Activated CD4-positive, alpha-beta memory T cell treated with anti-CD3 and anti-CD28 coated beads, Interleukin-2, amount 10 ng/mL, durations not matched to agents 7 days and 5 days (primary cell): ENCODE measurements around the gene YWHAQ. TPM values are rescaled to one million over a fixed set of nuclear protein-coding genes. Genes with fewer than 3 reads are reported as not detected.
"Not testable (repeated sequence)": the region's sequence is repeated elsewhere in the genome, so short reads cannot be mapped to it uniquely, and the experiment has no call there.

Source experiments
- CTCF ChIA-PET: fragments of 350-600 bp; sonication (Branson Sonifier 250); formaldehyde crosslinking; loops from one replicate; lab custom pipeline; 2021; ENCODE audit warnings: antibody characterized with exemption, inconsistent platforms; lab: Charles Lee
- POLR2A ChIA-PET: fragments of 350-600 bp; sonication (Branson Sonifier 250); formaldehyde crosslinking; loops from one replicate; lab custom pipeline; 2021; ENCODE audit warnings: antibody characterized with exemption; lab: Charles Lee
- DNase-seq: peaks from one replicate; pipeline ENCODE4 v3.0.0-alpha.2; 2020
- H3K27ac Mint-ChIP-seq: one replicate; pipeline ENCODE4 v1.8.0; 2021; ENCODE audit warnings: mild to moderate bottlenecking, mixed read lengths
- H3K27me3 Mint-ChIP-seq: one replicate; pipeline ENCODE4 v1.8.0; 2021; ENCODE audit warnings: mixed read lengths
- H3K36me3 Mint-ChIP-seq: one replicate; pipeline ENCODE4 v1.8.0; 2021; ENCODE audit warnings: low read depth, mixed read lengths
- H3K4me1 Mint-ChIP-seq: one replicate; pipeline ENCODE4 v1.8.0; 2021; ENCODE audit warnings: mixed read lengths
- H3K4me3 Mint-ChIP-seq: one replicate; pipeline ENCODE4 v1.8.0; 2021; ENCODE audit warnings: mild to moderate bottlenecking, mixed read lengths
- H3K9me3 Mint-ChIP-seq: one replicate; pipeline ENCODE4 v1.8.0; 2021; ENCODE audit warnings: mixed read lengths
- total RNA-seq, 2 experiments: library from RNA; stranded (reverse); gene quantifications; one replicate each; pipeline ENCODE4 v1.2.3, GENCODE V29; 2021

Gene YWHAQ
- total RNA-seq, 2 experiments from 2014 or later: 335 to 351 TPM

DNA sequence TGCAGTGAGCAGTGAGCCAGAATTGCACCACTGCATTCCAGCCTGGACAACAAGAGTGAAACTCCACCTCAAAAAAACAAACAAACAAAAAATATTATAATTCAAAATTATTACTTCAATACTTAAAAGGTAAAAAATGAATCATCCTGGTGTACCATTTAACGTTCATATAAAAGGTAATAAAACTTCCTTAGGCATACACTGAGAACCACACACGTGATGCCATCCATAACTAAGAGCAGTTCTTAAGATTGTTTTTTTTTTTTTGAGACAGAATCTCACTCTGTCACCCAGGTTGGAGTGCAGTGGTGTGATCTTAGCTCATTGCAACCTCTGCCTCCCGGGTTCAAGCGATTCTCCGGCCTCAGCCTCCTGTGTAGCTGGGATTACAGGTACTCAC, 29.4 kb downstream of the YWHAQ start:
- ChIA-PET CTCF (interaction anchor here (1.6 kb wide), 1 partner anchor 28 kb away, joined by 4 read pairs; no protein-coding TSS in a partner anchor), POLR2A (interaction anchor here (1.6 kb wide), 1 partner anchor 25 kb away, joined by 3 read pairs; no protein-coding TSS in a partner anchor)
- no peak overlapping the region for H3K4me3 Mint-ChIP-seq
- H3K9me3 Mint-ChIP-seq: peaks cover 14% of the 10 kb centered on the region
- DNase-seq: no peak
- peaks cover 34% of the 10 kb centered on the region for H3K4me1 Mint-ChIP-seq
- no peak overlapping the region for H3K27ac Mint-ChIP-seq
- no peaks in the 10 kb centered on the region for H3K27me3 Mint-ChIP-seq
- peaks cover 77% of the 10 kb centered on the region for H3K36me3 Mint-ChIP-seq

DNA sequence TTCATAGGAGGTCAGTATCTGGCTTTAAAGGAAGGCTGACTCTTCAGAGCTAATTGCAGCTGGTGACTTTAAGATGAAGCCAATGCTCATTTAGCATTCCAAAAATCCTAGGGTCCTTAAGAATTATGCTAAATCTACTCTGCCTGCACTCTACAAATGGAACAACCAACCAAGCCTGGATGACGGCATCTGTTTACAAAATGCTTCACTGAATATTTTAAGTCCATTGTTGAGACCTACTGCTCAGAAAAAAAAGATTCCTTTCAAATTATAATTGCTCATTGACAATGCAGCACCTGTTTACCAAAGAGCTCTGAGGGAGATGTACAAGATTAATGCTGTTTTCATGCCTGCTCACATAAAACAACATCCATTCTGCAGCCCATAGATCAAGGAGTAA, 31.4 kb downstream of the YWHAQ start:
- Mint-ChIP-seq H3K36me3 (peaks cover 64% of the 10 kb centered on the region), H3K9me3 (peaks cover 14% of the 10 kb centered on the region), H3K27me3 (no peaks in the 10 kb centered on the region), H3K27ac (no peak overlapping the region), H3K4me1 (peaks cover 47% of the 10 kb centered on the region), H3K4me3 (no peak overlapping the region)
- ChIA-PET CTCF (no interaction called here), POLR2A (interaction anchor here (0.9 to 2.0 kb wide), 4 partner anchors 9 to 44 kb away, joined by 3 to 11 read pairs (median 6); partner anchors contain the start of genes ADAM17 and YWHAQ)
- no peak for DNase-seq

DNA sequence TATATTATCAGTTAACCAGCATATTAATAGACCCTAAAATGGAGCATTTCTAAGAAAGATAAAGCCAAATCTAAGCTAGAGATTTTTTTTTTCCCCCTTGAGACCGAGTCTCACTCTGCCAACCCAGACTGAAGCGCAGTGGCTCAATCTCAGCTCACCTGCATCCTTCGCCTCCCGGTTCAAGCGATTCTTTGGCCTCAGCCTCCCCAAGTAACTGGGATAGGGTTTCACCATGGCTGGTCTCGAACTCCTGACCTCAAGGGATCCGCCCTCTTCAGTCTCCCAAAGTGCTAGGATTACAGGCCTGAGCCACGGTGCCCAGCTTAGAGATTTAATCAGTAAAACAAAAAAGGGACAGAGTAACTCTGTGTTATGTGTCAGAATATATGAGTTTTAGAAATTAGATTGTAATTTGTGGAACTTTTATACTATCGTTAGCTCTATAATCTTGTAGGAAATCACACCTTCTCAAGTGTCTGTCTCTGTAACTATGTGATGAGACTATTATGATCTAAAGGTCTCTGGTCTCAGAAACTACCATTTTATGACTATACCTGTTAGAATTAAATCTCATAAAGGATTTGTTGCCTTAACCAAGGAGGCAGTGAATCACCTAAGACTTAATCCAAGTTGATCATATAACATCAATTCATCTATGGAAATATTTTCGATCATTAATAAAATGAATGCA, 34.0 kb downstream of the YWHAQ start:
- POLR2A ChIA-PET: interaction anchor here (0.9 to 3.4 kb wide), 7 partner anchors 10 to 247 kb away, joined by 3 to 30 read pairs (median 5); partner anchors contain the start of genes ADAM17 and YWHAQ
- H3K36me3 Mint-ChIP-seq: peaks cover 57% of the 10 kb centered on the region

DNA sequence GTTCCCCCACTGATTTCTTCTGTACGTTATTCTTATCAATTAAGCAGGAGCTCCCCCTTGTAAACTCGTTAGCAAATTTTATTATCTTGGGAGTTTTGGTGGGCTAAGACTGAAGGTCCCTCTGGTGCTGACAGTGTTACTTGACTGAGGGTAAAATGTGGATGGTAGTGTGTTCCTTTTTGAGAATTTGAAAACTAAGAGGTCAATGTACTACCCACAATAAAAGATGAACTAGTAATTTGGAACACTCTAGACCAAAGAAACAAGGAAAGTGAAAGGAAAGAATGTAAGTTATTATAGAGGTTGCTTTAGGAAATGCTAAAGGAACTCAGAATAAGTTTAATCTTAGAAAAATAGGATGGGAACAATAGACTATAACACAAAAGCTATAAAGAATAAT, 35.1 kb downstream of the YWHAQ start:
- Mint-ChIP-seq H3K27ac (peak overlapping the region; percentile 77), H3K9me3 (peaks cover 14% of the 10 kb centered on the region), H3K4me1 (peaks cover 69% of the 10 kb centered on the region), H3K36me3 (peaks cover 58% of the 10 kb centered on the region), H3K27me3 (no peaks in the 10 kb centered on the region), H3K4me3 (peak overlapping the region; percentile 57)
- ChIA-PET POLR2A (interaction anchor here (0.9 to 3.4 kb wide), 6 partner anchors 11 to 204 kb away, joined by 3 to 30 read pairs (median 13); partner anchors contain the start of genes ADAM17 and YWHAQ), CTCF (interaction anchor here (1.0 to 1.8 kb wide), 5 partner anchors 8 to 120 kb away, joined by 3 to 8 read pairs (median 4); partner anchors contain the start of gene ADAM17)
- no peak for DNase-seq

More for the DNA sequence above, 34.0 kb downstream of the YWHAQ start:
- H3K4me1 Mint-ChIP-seq: peaks cover 60% of the 10 kb centered on the region
- DNase-seq: no peak
- H3K27ac Mint-ChIP-seq: peak overlapping the region; percentile 77
- no peaks in the 10 kb centered on the region for H3K27me3 Mint-ChIP-seq
- H3K9me3 Mint-ChIP-seq: peaks cover 14% of the 10 kb centered on the region
- peak overlapping the region; percentile 57 for H3K4me3 Mint-ChIP-seq
- CTCF ChIA-PET: interaction anchor here (0.7 to 1.8 kb wide), 6 partner anchors 10 to 203 kb away, joined by 3 to 8 read pairs (median 4); partner anchors contain the start of gene ADAM17

DNA sequence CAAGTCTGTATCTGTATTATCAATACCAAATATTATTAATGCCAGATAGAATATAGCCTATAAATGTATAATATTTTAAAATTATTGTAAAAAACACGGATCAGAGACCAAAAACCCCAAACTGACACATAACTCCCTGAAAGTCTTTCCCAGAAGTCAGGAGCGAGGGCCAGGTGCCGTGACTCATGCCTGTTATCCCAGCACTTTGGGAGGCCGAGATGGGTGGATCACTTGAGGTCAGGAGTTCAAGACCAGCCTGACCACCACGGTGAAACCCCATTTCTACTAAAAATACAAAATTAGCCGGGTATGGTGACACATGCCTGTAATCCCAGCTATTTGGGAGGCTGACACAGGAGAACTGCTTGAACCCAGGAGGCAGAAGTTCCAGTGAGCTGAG, 35.5 kb downstream of the YWHAQ start:
- CTCF ChIA-PET: interaction anchor here (1.1 to 1.8 kb wide), 4 partner anchors 9 to 120 kb away, joined by 3 to 8 read pairs (median 4); partner anchors contain the start of gene ADAM17
- not testable (repeated sequence) for H3K4me3 Mint-ChIP-seq
- peaks cover 71% of the 10 kb centered on the region for H3K4me1 Mint-ChIP-seq

DNA sequence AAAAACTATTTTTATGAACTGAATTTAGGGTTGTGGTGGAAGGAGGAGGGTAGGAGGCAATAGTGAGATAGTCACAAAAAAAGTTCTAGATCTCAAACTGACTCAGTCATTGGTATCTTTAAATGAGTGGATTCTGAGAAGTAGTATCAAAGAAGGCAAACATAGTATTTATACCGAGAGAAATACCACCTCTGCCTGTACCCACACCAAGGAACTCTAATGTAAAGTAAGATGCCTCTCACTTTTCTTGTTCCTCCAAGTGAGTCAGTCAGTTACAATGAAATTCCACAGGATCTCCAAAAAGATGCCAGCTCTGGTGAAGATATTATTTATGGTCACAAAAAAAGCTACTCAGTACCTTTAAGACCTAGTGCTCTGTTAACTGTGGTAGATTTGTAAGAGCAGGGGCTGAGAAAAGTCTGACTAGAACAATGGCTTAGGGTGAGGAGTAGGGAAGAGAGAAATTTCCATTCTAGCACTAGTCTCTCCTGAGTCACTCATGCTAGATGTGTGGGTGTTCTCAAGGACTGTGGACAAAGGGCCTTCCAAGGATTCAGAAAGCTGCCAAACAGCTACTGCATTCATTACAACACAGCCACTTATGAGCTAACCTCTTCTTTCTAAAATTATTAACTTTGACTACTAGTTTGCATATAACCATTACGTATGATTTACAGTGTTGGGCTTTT, 36.3 kb downstream of the YWHAQ start:
- peaks cover 65% of the 10 kb centered on the region for H3K4me1 Mint-ChIP-seq
- CTCF ChIA-PET: interaction anchor here (1.1 kb wide), 1 partner anchor 9 kb away, joined by 5 read pairs; no protein-coding TSS in a partner anchor
- peak overlapping the region; percentile 66 for H3K27ac Mint-ChIP-seq
- peaks cover 55% of the 10 kb centered on the region for H3K36me3 Mint-ChIP-seq
- H3K9me3 Mint-ChIP-seq: peaks cover 6% of the 10 kb centered on the region
- POLR2A ChIA-PET: interaction anchor here (0.8 to 3.4 kb wide), 8 partner anchors 13 to 206 kb away, joined by 3 to 30 read pairs (median 6); partner anchors contain the start of genes ADAM17 and YWHAQ
- no peak for DNase-seq
- H3K27me3 Mint-ChIP-seq: no peaks in the 10 kb centered on the region
- peak overlapping the region; percentile 22 for H3K4me3 Mint-ChIP-seq

More for the DNA sequence above, 35.5 kb downstream of the YWHAQ start:
- not testable (repeated sequence) for DNase-seq, H3K27ac Mint-ChIP-seq, H3K27me3 Mint-ChIP-seq
- Mint-ChIP-seq H3K36me3 (peaks cover 56% of the 10 kb centered on the region), H3K9me3 (peaks cover 14% of the 10 kb centered on the region)
- POLR2A ChIA-PET: interaction anchor here (0.8 to 3.4 kb wide), 10 partner anchors 12 to 205 kb away, joined by 3 to 30 read pairs (median 6); partner anchors contain the start of genes ADAM17 and YWHAQ

GRCh38 chr2:9593925-9594324, 36.9 kb downstream of the YWHAQ start:
- Mint-ChIP-seq H3K27ac (peak overlapping the region; percentile 71), H3K9me3 (peaks cover 4% of the 10 kb centered on the region), H3K27me3 (no peaks in the 10 kb centered on the region), H3K4me3 (no peak overlapping the region), H3K36me3 (peaks cover 49% of the 10 kb centered on the region), H3K4me1 (peaks cover 63% of the 10 kb centered on the region)
- DNase-seq: no peak
- POLR2A ChIA-PET: interaction anchor here (1.3 to 3.4 kb wide), 4 partner anchors 13 to 109 kb away, joined by 3 to 22 read pairs (median 14); partner anchors contain the start of gene YWHAQ
- CTCF ChIA-PET: no interaction called here

DNA sequence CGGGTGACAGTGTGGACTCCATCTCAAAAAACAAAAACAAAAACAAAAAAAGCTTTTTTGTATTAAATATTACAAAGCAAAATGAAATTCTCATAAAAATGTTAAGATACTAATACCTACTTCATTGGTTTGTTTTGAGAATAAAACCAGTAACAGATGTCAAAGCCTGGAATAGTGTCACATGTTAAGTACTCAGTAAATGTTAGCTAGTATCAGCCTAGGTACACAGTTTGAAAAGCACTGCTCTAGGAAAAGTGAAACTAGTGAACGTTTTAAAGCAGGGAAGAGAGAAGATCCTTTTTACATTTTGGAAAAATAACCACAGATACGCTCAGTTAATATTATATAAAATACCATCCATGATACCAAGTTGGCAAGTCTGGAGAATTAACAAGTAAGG, 38.1 kb downstream of the YWHAQ start:
- ChIA-PET CTCF (interaction anchor here (0.6 to 0.7 kb wide), 2 partner anchors 16 to 47 kb away, joined by 3 to 4 read pairs; no protein-coding TSS in a partner anchor), POLR2A (interaction anchor here (0.6 to 1.5 kb wide), 4 partner anchors 11 to 92 kb away, joined by 3 read pairs; no protein-coding TSS in a partner anchor)
- no peaks in the 10 kb centered on the region for H3K9me3 Mint-ChIP-seq
- no peaks in the 10 kb centered on the region for H3K27me3 Mint-ChIP-seq
- no peak overlapping the region for H3K27ac Mint-ChIP-seq
- no peak overlapping the region for H3K4me3 Mint-ChIP-seq
- DNase-seq: no peak
- peaks cover 45% of the 10 kb centered on the region for H3K36me3 Mint-ChIP-seq
- peaks cover 56% of the 10 kb centered on the region for H3K4me1 Mint-ChIP-seq

GRCh38 chr2:9590641-9591040, 40.2 kb downstream of the YWHAQ start:
- peaks cover 40% of the 10 kb centered on the region for H3K4me1 Mint-ChIP-seq
- no peak overlapping the region for H3K4me3 Mint-ChIP-seq

DNA sequence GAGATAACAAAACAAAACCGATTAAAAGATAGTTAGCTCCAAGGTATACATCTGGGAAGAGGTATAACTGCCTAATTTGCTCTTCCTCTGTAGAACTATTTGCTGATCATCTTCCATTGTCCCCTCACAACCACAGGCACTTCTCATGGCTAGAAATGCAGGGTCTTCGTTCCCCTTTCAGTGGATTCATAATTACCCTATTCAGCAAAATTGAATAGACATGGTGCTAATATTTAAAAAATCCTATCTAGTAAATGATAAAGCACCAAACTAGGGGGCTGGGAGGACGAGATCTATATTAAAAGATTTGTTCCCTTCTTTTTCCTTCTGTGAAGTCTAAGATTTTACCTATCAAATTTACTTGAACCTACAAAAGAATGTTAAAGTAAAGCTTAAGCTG, 44.3 kb downstream of the YWHAQ start:
- Mint-ChIP-seq H3K4me3 (no peak overlapping the region), H3K27me3 (no peaks in the 10 kb centered on the region), H3K36me3 (peaks cover 58% of the 10 kb centered on the region), H3K4me1 (peaks cover 11% of the 10 kb centered on the region), H3K9me3 (no peaks in the 10 kb centered on the region), H3K27ac (no peak overlapping the region)
- ChIA-PET CTCF (interaction anchor here (1.0 kb wide), 1 partner anchor 9 kb away, joined by 4 read pairs; no protein-coding TSS in a partner anchor), POLR2A (interaction anchor here (0.9 to 3.4 kb wide), 4 partner anchors 30 to 213 kb away, joined by 3 to 13 read pairs (median 4); partner anchors contain the start of genes ADAM17 and YWHAQ)
- no peak for DNase-seq

More at GRCh38 chr2:9590641-9591040, 40.2 kb downstream of the YWHAQ start:
- Mint-ChIP-seq H3K27ac (peak overlapping the region; percentile 56), H3K27me3 (no peaks in the 10 kb centered on the region), H3K36me3 (peaks cover 56% of the 10 kb centered on the region), H3K9me3 (no peaks in the 10 kb centered on the region)
- ChIA-PET CTCF (no interaction called here), POLR2A (interaction anchor here (1.2 to 1.6 kb wide), 3 partner anchors 8 to 35 kb away, joined by 3 to 4 read pairs (median 3); partner anchors contain the start of gene ADAM17)
- no peak for DNase-seq

DNA sequence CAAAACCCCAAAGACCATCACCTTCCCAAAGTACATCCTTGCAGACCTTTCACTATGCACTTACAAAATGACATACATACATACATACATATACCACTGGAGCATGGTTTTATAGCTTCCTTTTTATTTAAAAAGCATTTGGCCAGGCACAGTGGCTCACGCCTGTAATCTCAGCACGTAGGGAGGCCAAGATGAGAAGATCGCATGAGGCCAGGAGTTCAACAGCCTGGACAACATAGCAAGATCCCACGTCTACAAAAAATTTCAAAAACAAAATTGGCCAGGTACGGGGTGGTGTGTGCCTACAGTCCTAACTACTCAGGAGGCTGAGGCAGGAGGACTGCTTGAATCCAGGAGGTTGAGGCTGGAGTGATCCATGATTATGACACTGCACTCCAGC, 45.3 kb downstream of the YWHAQ start:
- ChIA-PET CTCF (interaction anchor here (1.1 kb wide), 1 partner anchor 118 kb away, joined by 3 read pairs; no protein-coding TSS in a partner anchor), POLR2A (interaction anchor here (3.4 kb wide), 1 partner anchor 29 kb away, joined by 13 read pairs; the partner anchor contains the start of gene ADAM17)
- Mint-ChIP-seq H3K4me1 (peaks cover 3% of the 10 kb centered on the region), H3K4me3 (no peak overlapping the region), H3K27ac (no peak overlapping the region), H3K9me3 (no peaks in the 10 kb centered on the region), H3K36me3 (peaks cover 56% of the 10 kb centered on the region), H3K27me3 (no peaks in the 10 kb centered on the region)
- DNase-seq: no peak

DNA sequence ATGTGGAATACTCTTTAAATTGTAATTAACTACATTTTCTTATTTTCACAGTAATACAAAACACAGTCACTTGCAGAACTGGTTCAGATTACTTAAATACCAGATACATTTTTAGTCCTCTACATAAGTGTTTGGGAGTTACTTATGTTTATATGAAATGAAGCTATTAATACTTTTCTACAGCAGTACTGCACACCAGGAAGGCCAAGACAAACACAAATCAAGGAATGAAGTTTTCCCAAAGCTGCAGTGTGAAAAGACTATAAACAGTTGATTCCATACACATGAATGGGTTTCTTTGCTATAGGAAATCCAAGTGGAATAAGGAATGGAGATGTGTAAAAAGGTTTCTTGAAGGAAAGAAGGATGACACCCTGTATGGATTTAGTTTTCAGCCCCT, 45.9 kb downstream of the YWHAQ start:
- DNase-seq, H3K4me3 Mint-ChIP-seq, H3K27me3 Mint-ChIP-seq, H3K9me3 Mint-ChIP-seq, H3K27ac Mint-ChIP-seq, H3K4me1 Mint-ChIP-seq: not testable (repeated sequence)
- POLR2A ChIA-PET: interaction anchor here (3.4 kb wide), 1 partner anchor 28 kb away, joined by 13 read pairs; the partner anchor contains the start of gene ADAM17
- peaks cover 54% of the 10 kb centered on the region for H3K36me3 Mint-ChIP-seq
- CTCF ChIA-PET: interaction anchor here (1.1 kb wide), 1 partner anchor 118 kb away, joined by 3 read pairs; no protein-coding TSS in a partner anchor
